Transverse colon (tissue), 3 donors: ENCODE measurements around the gene HINT1.

Source experiments
- EP300 ChIP-seq: sonication (generic); formaldehyde crosslinking; IDR thresholded peaks from one replicate; pipeline ENCODE4 v1.6.1; 2017; ENCODE audit warnings: antibody characterized with exemption, low read depth
- POLR2A ChIP-seq: fragments of 450-650 bp; IDR thresholded peaks from one replicate; pipeline ENCODE4 v1.6.1; 2016; ENCODE audit warnings: antibody characterized with exemption, mild to moderate bottlenecking, moderate library complexity
- TF ChIP-seq, protein P1 (sequence below), 5 experiments: fragments of 200-600 bp in 3 of 5; fragments of 450-650 bp in 2 of 5; sonication (generic) in 3 of 5; IDR thresholded peaks; 1 replicate in 2 of 5; 2 replicates in 3 of 5; pipeline ENCODE4 v1.5.1; 2016 to 2017; ENCODE audit warnings: antibody characterized with exemption in 5 of 5, inconsistent platforms in 3 of 5, mild to moderate bottlenecking in 2 of 5, moderate library complexity in 1 of 5

DNA sequence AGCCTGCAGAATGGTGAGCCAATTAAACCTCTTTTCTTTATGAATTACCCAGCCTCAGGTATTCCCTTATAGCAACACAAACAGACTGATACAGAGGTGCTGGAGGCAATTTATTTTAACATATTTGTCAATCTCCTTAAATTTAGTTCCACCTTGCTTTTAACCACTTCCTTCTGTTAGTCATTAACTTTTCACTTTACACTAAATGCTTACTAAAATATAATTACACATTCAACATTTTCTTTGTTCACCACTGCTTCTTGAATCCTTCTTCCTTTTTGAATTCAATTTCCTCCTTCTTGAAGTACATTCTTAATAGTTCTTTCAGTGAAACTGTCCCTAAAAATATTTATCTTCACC, 45.1 kb upstream of the HINT1 start:
- TF ChIP-seq, protein P1, sequence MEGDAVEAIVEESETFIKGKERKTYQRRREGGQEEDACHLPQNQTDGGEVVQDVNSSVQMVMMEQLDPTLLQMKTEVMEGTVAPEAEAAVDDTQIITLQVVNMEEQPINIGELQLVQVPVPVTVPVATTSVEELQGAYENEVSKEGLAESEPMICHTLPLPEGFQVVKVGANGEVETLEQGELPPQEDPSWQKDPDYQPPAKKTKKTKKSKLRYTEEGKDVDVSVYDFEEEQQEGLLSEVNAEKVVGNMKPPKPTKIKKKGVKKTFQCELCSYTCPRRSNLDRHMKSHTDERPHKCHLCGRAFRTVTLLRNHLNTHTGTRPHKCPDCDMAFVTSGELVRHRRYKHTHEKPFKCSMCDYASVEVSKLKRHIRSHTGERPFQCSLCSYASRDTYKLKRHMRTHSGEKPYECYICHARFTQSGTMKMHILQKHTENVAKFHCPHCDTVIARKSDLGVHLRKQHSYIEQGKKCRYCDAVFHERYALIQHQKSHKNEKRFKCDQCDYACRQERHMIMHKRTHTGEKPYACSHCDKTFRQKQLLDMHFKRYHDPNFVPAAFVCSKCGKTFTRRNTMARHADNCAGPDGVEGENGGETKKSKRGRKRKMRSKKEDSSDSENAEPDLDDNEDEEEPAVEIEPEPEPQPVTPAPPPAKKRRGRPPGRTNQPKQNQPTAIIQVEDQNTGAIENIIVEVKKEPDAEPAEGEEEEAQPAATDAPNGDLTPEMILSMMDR (IDR thresholded peaks at IDR 0.05) = no peak
- TF ChIP-seq EP300 (no peak), POLR2A (no peak)
